ENCODE results near the gene RTN4RL1. TPM values are rescaled to one million over a fixed set of nuclear protein-coding genes. Genes with fewer than 3 reads are reported as not detected.

RTN4RL1 gene, protein sequence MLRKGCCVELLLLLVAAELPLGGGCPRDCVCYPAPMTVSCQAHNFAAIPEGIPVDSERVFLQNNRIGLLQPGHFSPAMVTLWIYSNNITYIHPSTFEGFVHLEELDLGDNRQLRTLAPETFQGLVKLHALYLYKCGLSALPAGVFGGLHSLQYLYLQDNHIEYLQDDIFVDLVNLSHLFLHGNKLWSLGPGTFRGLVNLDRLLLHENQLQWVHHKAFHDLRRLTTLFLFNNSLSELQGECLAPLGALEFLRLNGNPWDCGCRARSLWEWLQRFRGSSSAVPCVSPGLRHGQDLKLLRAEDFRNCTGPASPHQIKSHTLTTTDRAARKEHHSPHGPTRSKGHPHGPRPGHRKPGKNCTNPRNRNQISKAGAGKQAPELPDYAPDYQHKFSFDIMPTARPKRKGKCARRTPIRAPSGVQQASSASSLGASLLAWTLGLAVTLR
- total RNA-seq (2016; rRNA removed; fragmentation: Illumina TruSeq; extraction: Trizol) (not detected in 2 replicates), polyA plus RNA-seq (2011; rRNA removed) (0.01 TPM in 1 of 2 replicates, not detected in the other), polyA minus RNA-seq (2011; rRNA and poly(A)+ RNA removed; ENCODE audit: low replicate concordance) (0.08 TPM in 1 of 2 replicates, not detected in the other), Bru-seq, nascent RNA (percentile 14 among the genes with signal in this experiment), BruChase-seq, experiment 1, labeled RNA remaining after a 6-hour chase (percentile 13 among the genes with signal in this experiment), BruChase-seq, experiment 2, labeled RNA remaining after a 2-hour chase (percentile 9 among the genes with signal in this experiment)
- not detected in 2 replicates for total RNA-seq (2016; cell fraction: cytosol; rRNA removed; fragmentation: Illumina TruSeq; extraction: Trizol; ENCODE audit: low read depth)
- total RNA-seq (2016; cell fraction: insoluble cytoplasmic fraction; rRNA removed; fragmentation: Illumina TruSeq; extraction: Trizol), result not detected in 2 replicates
- total RNA-seq (2016; cell fraction: membrane; rRNA removed; fragmentation: Illumina TruSeq; extraction: Trizol), result not detected in 2 replicates
- not detected in 2 replicates for total RNA-seq (2016; cell fraction: nucleus; rRNA removed; fragmentation: Illumina TruSeq; extraction: Trizol)
- polyA plus RNA-seq (2011; cell fraction: cytosol; rRNA removed), result not detected in 2 replicates
- not detected in 2 replicates for polyA plus RNA-seq (2011; cell fraction: nucleus; rRNA removed)
- not detected in 2 replicates for polyA plus RNA-seq (2012)
- polyA plus RNA-seq (2016; cell fraction: cytosol; fragmentation: Illumina TruSeq; extraction: Trizol; ENCODE audit: low read depth), result not detected in 2 replicates
- polyA plus RNA-seq (2016; cell fraction: insoluble cytoplasmic fraction; fragmentation: Illumina TruSeq; extraction: Trizol; ENCODE audit: low read depth), result not detected in 2 replicates
- 0.05 TPM in 1 of 2 replicates, not detected in the other for polyA plus RNA-seq (2016; cell fraction: membrane; fragmentation: Illumina TruSeq; extraction: Trizol; ENCODE audit: low read depth)
- not detected in 2 replicates for polyA plus RNA-seq (2016; cell fraction: nucleus; fragmentation: Illumina TruSeq; extraction: Trizol; ENCODE audit: insufficient read depth, low read depth)
- polyA minus RNA-seq (2011; cell fraction: cytosol; rRNA and poly(A)+ RNA removed), result not detected in 2 replicates
- polyA minus RNA-seq (2011; cell fraction: nucleus; rRNA and poly(A)+ RNA removed), result not detected in 2 replicates
- long read RNA-seq, experiment 1, result 0 reads
- long read RNA-seq, experiment 2, result 0 reads

DNA sequence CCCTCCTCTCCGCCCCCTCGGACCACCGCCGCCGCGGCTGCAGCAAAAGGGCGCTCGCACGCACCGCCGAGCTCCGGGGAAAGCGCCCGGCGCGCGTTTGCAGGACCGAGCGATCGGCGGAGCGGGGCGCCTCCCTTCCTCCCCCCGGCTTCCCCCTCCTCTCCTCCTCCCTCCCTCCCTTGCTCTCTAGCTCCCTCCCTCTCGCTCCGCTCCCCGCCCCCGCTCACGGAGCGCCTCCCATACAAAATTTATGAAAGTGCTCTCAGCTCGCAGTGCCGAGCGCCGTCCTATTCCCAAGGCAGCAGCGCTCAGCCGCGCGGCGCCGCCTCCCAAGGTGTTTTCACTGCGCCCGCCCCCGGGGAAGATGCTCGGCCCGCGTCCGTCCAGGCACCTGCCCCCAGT is at the start of gene RTN4RL1:
RTN4RL1 (minus strand) TSS at position 115 of the 402 bp plus-strand sequence. CDS start 469 bp downstream, outside the sequence.
- in situ Hi-C loops (cut with HindIII; ENCODE audit: extremely low pct_ligation_motif_present, low pct_unique_long_range_greater_than_20kb), result loop anchor here (5.0 to 25.0 kb wide), 2 partner anchors 118 to 313 kb away; partner anchors contain the start of genes TLCD2 and WDR81

More for the DNA sequence above, at the start of gene RTN4RL1:
- no peak for TF ChIP-seq ISX (CRISPR knock-in tag; conservative IDR thresholded peaks at IDR 0.05)
- peak; percentile 74 for TF ChIP-seq HNRNPK (IDR thresholded peaks at IDR 0.05; ENCODE audit: low read depth, low read length, poor library complexity, severe bottlenecking)
- H3K4me2 ChIP-seq (ENCODE audit: low read depth, low read length), result peak within 1 kb of the TSS; percentile 77
- H3K4me3 ChIP-seq (replicated peaks in 1 of 3; ENCODE audit: insufficient read depth in 1 of 3, low read depth in 2 of 3, low read length in 3 of 3), result peak within 1 kb of the TSS; percentile 48 to 67 (median 48); a peak in 5 of 6 replicates
- H3K9ac ChIP-seq (ENCODE audit: insufficient read depth, low read depth, low read length), result no peak within 1 kb of the TSS
- H3K36me3 ChIP-seq (replicated peaks in 1 of 2; ENCODE audit: control insufficient read depth in 1 of 2, insufficient read depth in 2 of 2, low read length in 2 of 2), result no peaks in the 10 kb centered on the region
- H3K4me1 ChIP-seq (ENCODE audit: insufficient read depth, low read length), result peaks cover 33% of the 10 kb centered on the region
- H3K27me3 ChIP-seq (ENCODE audit: control insufficient read depth in 1 of 2, insufficient read depth in 2 of 2, low read length in 2 of 2), result peaks cover 9 to 59% of the 10 kb centered on the region in 2 experiments
- H3K79me2 ChIP-seq (ENCODE audit: insufficient read depth, low read length), result no peaks in the 10 kb centered on the region
- no peaks in the 10 kb centered on the region for H4K20me1 ChIP-seq (ENCODE audit: insufficient read depth, low read length)
- no peaks in the 10 kb centered on the region for H3K9me3 ChIP-seq (ENCODE audit: low read length)
- no peak; the same call in 2 of the 3 replicates for ATAC-seq
- intact Hi-C loops (cut with micrococcal nuclease; ENCODE audit: unreplicated experiment), result loop anchor here (10.0 kb wide), 2 partner anchors 50 to 140 kb away; no protein-coding TSS in a partner anchor
- BruUV-seq (replicated peaks), result no TSS peak
- no peak for FAIRE-seq
- POLR2A ChIA-PET, result interaction anchor here (2.5 to 2.8 kb wide), 2 partner anchors 28 to 116 kb away, joined by 18 read pairs; no protein-coding TSS in a partner anchor
- CTCF ChIA-PET (ENCODE audit: low intra/inter-chr PET ratio, low total read pairs), result interaction anchor here (1.7 to 2.5 kb wide), 2 partner anchors 116 to 143 kb away, joined by 6 to 31 read pairs; no protein-coding TSS in a partner anchor
- WGBS (ENCODE audit: low lambda C conversion rate), result 1% methylated on average over 21 of the region's 47 CpGs
- no peak within 1 kb of the TSS for H3K27ac ChIP-seq (ENCODE audit: extremely low read length, insufficient read depth, low read length)
- no peak for DNase-seq (ENCODE audit: low spot score)
- H2AFZ ChIP-seq (ENCODE audit: low read length), result no peak within 1 kb of the TSS

Data from HepG2 (cell line).